Measurements from ENCODE around the gene PCDHB11.
"Not testable (repeated sequence)": the region's sequence is repeated elsewhere in the genome, so short reads cannot be mapped to it uniquely, and the experiment has no call there.

PCDHB11 gene

GRCh38 chr5:141215504-141215903 lies 16.1 kb downstream of the PCDHB11 start:
- not testable (repeated sequence) for H3K27ac ChIP-seq (ENCODE audit: low read depth, low read length); H3K4me1 ChIP-seq (ENCODE audit: control insufficient read depth, insufficient read depth, low read length); H3K27me3 ChIP-seq (ENCODE audit: control insufficient read depth, insufficient read depth, low read length); H3K4me3 ChIP-seq (ENCODE audit: low read depth, low read length); H3K9ac ChIP-seq (ENCODE audit: low read length); H3K9me3 ChIP-seq (ENCODE audit: control insufficient read depth, insufficient read depth, low read depth, low read length); H3K36me3 ChIP-seq (ENCODE audit: control insufficient read depth, insufficient read depth, low read length)

- H3K9me3 ChIP-seq (ENCODE audit: control insufficient read depth, insufficient read depth, low read depth, low read length); H3K27me3 ChIP-seq (ENCODE audit: control insufficient read depth, insufficient read depth, low read length); H3K4me3 ChIP-seq (ENCODE audit: low read depth, low read length); H3K36me3 ChIP-seq (ENCODE audit: control insufficient read depth, insufficient read depth, low read length); H3K27ac ChIP-seq (ENCODE audit: low read depth, low read length); H3K9ac ChIP-seq (ENCODE audit: low read length); H3K4me1 ChIP-seq (ENCODE audit: control insufficient read depth, insufficient read depth, low read length): not testable (repeated sequence)
These were observed 16.6 kb downstream of the PCDHB11 start for GRCh38 chr5:141216035-141216434.

- Histone ChIP-seq H3K27me3 (ENCODE audit: control insufficient read depth, insufficient read depth, low read length) (peaks cover 16% of the 10 kb centered on the region; the same call in 1 of the 2 replicates), H3K9ac (ENCODE audit: low read length) (peak within 1 kb of the TSS; percentile 14), H3K4me3 (ENCODE audit: low read depth, low read length) (peak within 1 kb of the TSS; percentile 40), H3K27ac (ENCODE audit: low read depth, low read length) (no peak within 1 kb of the TSS), H3K4me1 (ENCODE audit: control insufficient read depth, insufficient read depth, low read length) (peaks cover 4% of the 10 kb centered on the region; the same call in 1 of the 2 replicates), H3K9me3 (ENCODE audit: control insufficient read depth, insufficient read depth, low read depth, low read length) (no peaks in the 10 kb centered on the region; the same call in 1 of the 2 replicates), H3K36me3 (ENCODE audit: control insufficient read depth, insufficient read depth, low read length) (no peaks in the 10 kb centered on the region)
These were observed 23.8 kb downstream of the PCDHB11 start, which contains the start of gene PCDHB14 for GRCh38 chr5:141223112-141223783. PCDHB14 (plus strand) TSS chr5:141223343; CDS start chr5:141223506, 163 bp downstream.

GRCh38 chr5:141224844-141225243 lies 25.4 kb downstream of the PCDHB11 start:
- H3K36me3 ChIP-seq (ENCODE audit: control insufficient read depth, insufficient read depth, low read length); H3K4me3 ChIP-seq (ENCODE audit: low read depth, low read length); H3K27ac ChIP-seq (ENCODE audit: low read depth, low read length); H3K9me3 ChIP-seq (ENCODE audit: control insufficient read depth, insufficient read depth, low read depth, low read length); H3K9ac ChIP-seq (ENCODE audit: low read length); H3K4me1 ChIP-seq (ENCODE audit: control insufficient read depth, insufficient read depth, low read length): not testable (repeated sequence)
- peaks cover 16% of the 10 kb centered on the region; the same call in 1 of the 2 replicates for H3K27me3 ChIP-seq (ENCODE audit: control insufficient read depth, insufficient read depth, low read length)

- not testable (repeated sequence) for H3K9me3 ChIP-seq (ENCODE audit: control insufficient read depth, insufficient read depth, low read depth, low read length); H3K4me1 ChIP-seq (ENCODE audit: control insufficient read depth, insufficient read depth, low read length); H3K9ac ChIP-seq (ENCODE audit: low read length); H3K4me3 ChIP-seq (ENCODE audit: low read depth, low read length); H3K27ac ChIP-seq (ENCODE audit: low read depth, low read length); H3K36me3 ChIP-seq (ENCODE audit: control insufficient read depth, insufficient read depth, low read length)
- peaks cover 16% of the 10 kb centered on the region; the same call in 1 of the 2 replicates for H3K27me3 ChIP-seq (ENCODE audit: control insufficient read depth, insufficient read depth, low read length)
These were observed 26.0 kb downstream of the PCDHB11 start for GRCh38 chr5:141225421-141225820.

- Histone ChIP-seq H3K27ac (ENCODE audit: low read depth, low read length) (no peak overlapping the region), H3K9ac (ENCODE audit: low read length) (no peak overlapping the region), H3K27me3 (ENCODE audit: control insufficient read depth, insufficient read depth, low read length) (peaks cover 21% of the 10 kb centered on the region; the same call in 1 of the 2 replicates), H3K9me3 (ENCODE audit: control insufficient read depth, insufficient read depth, low read depth, low read length) (peaks cover 42% of the 10 kb centered on the region), H3K36me3 (ENCODE audit: control insufficient read depth, insufficient read depth, low read length) (no peaks in the 10 kb centered on the region), H3K4me3 (ENCODE audit: low read depth, low read length) (peak overlapping the region; percentile 41), H3K4me1 (ENCODE audit: control insufficient read depth, insufficient read depth, low read length) (no peaks in the 10 kb centered on the region)
These were observed 34.8 kb downstream of the PCDHB11 start for GRCh38 chr5:141234109-141234667.

- H3K36me3 ChIP-seq (ENCODE audit: control insufficient read depth, insufficient read depth, low read length); H3K4me1 ChIP-seq (ENCODE audit: control insufficient read depth, insufficient read depth, low read length): not testable (repeated sequence)
- H3K9me3 ChIP-seq (ENCODE audit: control insufficient read depth, insufficient read depth, low read depth, low read length) = peaks cover 50% of the 10 kb centered on the region
These were observed 36.5 kb downstream of the PCDHB11 start for GRCh38 chr5:141235922-141236321.

GRCh38 chr5:141236516-141237313 lies 37.3 kb downstream of the PCDHB11 start:
- H3K9ac ChIP-seq (ENCODE audit: low read length) = no peak overlapping the region
- peaks cover 21% of the 10 kb centered on the region; the same call in 1 of the 2 replicates for H3K27me3 ChIP-seq (ENCODE audit: control insufficient read depth, insufficient read depth, low read length)
- H3K4me1 ChIP-seq (ENCODE audit: control insufficient read depth, insufficient read depth, low read length) = no peaks in the 10 kb centered on the region
- no peak overlapping the region for H3K27ac ChIP-seq (ENCODE audit: low read depth, low read length)
- H3K9me3 ChIP-seq (ENCODE audit: control insufficient read depth, insufficient read depth, low read depth, low read length) = peaks cover 57% of the 10 kb centered on the region
- no peaks in the 10 kb centered on the region for H3K36me3 ChIP-seq (ENCODE audit: control insufficient read depth, insufficient read depth, low read length)
- no peak overlapping the region; the same call in 1 of the 2 replicates for H3K4me3 ChIP-seq (ENCODE audit: low read depth, low read length)

More at GRCh38 chr5:141235922-141236321, 36.5 kb downstream of the PCDHB11 start:
- H3K27me3 ChIP-seq (ENCODE audit: control insufficient read depth, insufficient read depth, low read length) = peaks cover 21% of the 10 kb centered on the region; the same call in 1 of the 2 replicates
- H3K4me3 ChIP-seq (ENCODE audit: low read depth, low read length); H3K9ac ChIP-seq (ENCODE audit: low read length); H3K27ac ChIP-seq (ENCODE audit: low read depth, low read length): not testable (repeated sequence)

- H3K36me3 ChIP-seq (ENCODE audit: control insufficient read depth, insufficient read depth, low read length) = no peaks in the 10 kb centered on the region
- no peak overlapping the region for H3K9ac ChIP-seq (ENCODE audit: low read length)
- H3K27ac ChIP-seq (ENCODE audit: low read depth, low read length) = no peak overlapping the region
- peaks cover 3% of the 10 kb centered on the region; the same call in 1 of the 2 replicates for H3K27me3 ChIP-seq (ENCODE audit: control insufficient read depth, insufficient read depth, low read length)
- H3K4me1 ChIP-seq (ENCODE audit: control insufficient read depth, insufficient read depth, low read length) = no peaks in the 10 kb centered on the region
- no peak overlapping the region for H3K4me3 ChIP-seq (ENCODE audit: low read depth, low read length)
- peaks cover 52% of the 10 kb centered on the region for H3K9me3 ChIP-seq (ENCODE audit: control insufficient read depth, insufficient read depth, low read depth, low read length)
These were observed 42.1 kb downstream of the PCDHB11 start for GRCh38 chr5:141241496-141241895.

- Histone ChIP-seq H3K9me3 (ENCODE audit: control insufficient read depth, insufficient read depth, low read depth, low read length) (peaks cover 47% of the 10 kb centered on the region), H3K36me3 (ENCODE audit: control insufficient read depth, insufficient read depth, low read length) (no peaks in the 10 kb centered on the region), H3K27ac (ENCODE audit: low read depth, low read length) (no peak within 1 kb of the TSS), H3K27me3 (ENCODE audit: control insufficient read depth, insufficient read depth, low read length) (no peaks in the 10 kb centered on the region), H3K4me3 (ENCODE audit: low read depth, low read length) (peak within 1 kb of the TSS; percentile 51), H3K4me1 (ENCODE audit: control insufficient read depth, insufficient read depth, low read length) (no peaks in the 10 kb centered on the region), H3K9ac (ENCODE audit: low read length) (no peak within 1 kb of the TSS)
These were observed 45.9 kb downstream of the PCDHB11 start, which contains the start of gene PCDHB15 for GRCh38 chr5:141245250-141245717. PCDHB15 (plus strand) TSS chr5:141245395; CDS start chr5:141245579, 184 bp downstream.
